Sigmoid colon (tissue), 7 donors: Measurements from ENCODE around the gene EED. TPM values are rescaled to one million over a fixed set of nuclear protein-coding genes. Genes with fewer than 3 reads are reported as not detected.

ENCODE experiments used
- DNase-seq: peaks from one replicate; pipeline ENCODE4 v3.0.0-alpha.2; 2019
- H3K27ac ChIP-seq, 4 donors: fragments of 200-600 bp; sonication (generic); one replicate each; pipeline ENCODE4 v1.5.1; 2016 to 2019; ENCODE audit warnings: mild to moderate bottlenecking in 1 of 4
- H3K27me3 ChIP-seq, 3 donors: fragments of 200-600 bp; sonication (generic); one replicate each; pipeline ENCODE4 v1.5.1; 2019; ENCODE audit warnings: mild to moderate bottlenecking in 1 of 3
- H3K36me3 ChIP-seq, 4 donors: fragments of 200-600 bp; sonication (generic); one replicate each; pipeline ENCODE4 v1.5.1; 2016 to 2019
- H3K4me1 ChIP-seq, 4 donors: fragments of 200-600 bp; sonication (generic); one replicate each; pipeline ENCODE4 v1.5.1; 2017 to 2019
- H3K4me3 ChIP-seq, 4 donors: fragments of 200-600 bp; sonication (generic); one replicate each; pipeline ENCODE4 v1.5.1; 2017 to 2019; ENCODE audit warnings: mild to moderate bottlenecking in 2 of 4, moderate library complexity in 1 of 4
- H3K9me3 ChIP-seq, 4 donors: fragments of 200-600 bp in 3 of 4; sonication (generic) in 3 of 4; one replicate each; pipeline versions ENCODE4 v1.5.1 to v1.6.1; 2013 to 2019
- EP300 ChIP-seq, 4 donors: sonication (generic); formaldehyde crosslinking; IDR thresholded peaks; one replicate each; pipeline ENCODE4 v1.6.1; 2017; ENCODE audit warnings: antibody characterized with exemption in 4 of 4
- POLR2A ChIP-seq, 2 donors: fragments of 450-650 bp; IDR thresholded peaks; one replicate each; pipeline ENCODE4 v1.6.1; 2016; ENCODE audit warnings: antibody characterized with exemption in 2 of 2, mild to moderate bottlenecking in 2 of 2, moderate library complexity in 2 of 2
- POLR2AphosphoS5 ChIP-seq, 4 donors: sonication (generic); formaldehyde crosslinking; IDR thresholded peaks; one replicate each; pipeline ENCODE4 v1.6.1; 2017; ENCODE audit warnings: antibody characterized with exemption in 4 of 4
- WGBS, 2 donors: extraction: QIAGEN DNeasy Blood & Tissue Kit; methylation state at CpG; one replicate each; pipeline ENCODE4 v1.1.7; 2013; 5-methylcytosine and 5-hydroxymethylcytosine counted together
- intact Hi-C: fragments of 100-400 bp; cut with DNase I; formaldehyde crosslinking; loops from one replicate; pipeline ENCODE4 v1.15.1; 2023
- polyA plus RNA-seq, 3 donors: library from polyadenylated mRNA; stranded (reverse); fragments of 200-250 nt; gene quantifications; one replicate each; pipeline ENCODE4 v1.2.3, GENCODE V29; 2013
- total RNA-seq, 4 donors: library from RNA; depleted of rRNA; stranded (reverse); fragments of >200 nt; gene quantifications; one replicate each; pipeline ENCODE4 v1.1.0, GENCODE V29; 2016
- TF ChIP-seq, protein P1 (sequence below), 4 experiments: fragments of 450-650 bp in 3 of 4; fragments of 200-600 bp in 1 of 4; IDR thresholded peaks; one replicate each; pipeline ENCODE4 v1.5.1; 2016 to 2019; ENCODE audit warnings: antibody characterized with exemption in 4 of 4, mild to moderate bottlenecking in 3 of 4, moderate library complexity in 2 of 4
- donor health status: healthy with polysubstance abuse.
- donor health status: Bipolar disorder and iron deficiency.
- donor health status: healthy.

Gene EED
- total and polyA plus RNA-seq, 7 donors, result 12.6 to 28.6 (median 18.2) TPM

DNA sequence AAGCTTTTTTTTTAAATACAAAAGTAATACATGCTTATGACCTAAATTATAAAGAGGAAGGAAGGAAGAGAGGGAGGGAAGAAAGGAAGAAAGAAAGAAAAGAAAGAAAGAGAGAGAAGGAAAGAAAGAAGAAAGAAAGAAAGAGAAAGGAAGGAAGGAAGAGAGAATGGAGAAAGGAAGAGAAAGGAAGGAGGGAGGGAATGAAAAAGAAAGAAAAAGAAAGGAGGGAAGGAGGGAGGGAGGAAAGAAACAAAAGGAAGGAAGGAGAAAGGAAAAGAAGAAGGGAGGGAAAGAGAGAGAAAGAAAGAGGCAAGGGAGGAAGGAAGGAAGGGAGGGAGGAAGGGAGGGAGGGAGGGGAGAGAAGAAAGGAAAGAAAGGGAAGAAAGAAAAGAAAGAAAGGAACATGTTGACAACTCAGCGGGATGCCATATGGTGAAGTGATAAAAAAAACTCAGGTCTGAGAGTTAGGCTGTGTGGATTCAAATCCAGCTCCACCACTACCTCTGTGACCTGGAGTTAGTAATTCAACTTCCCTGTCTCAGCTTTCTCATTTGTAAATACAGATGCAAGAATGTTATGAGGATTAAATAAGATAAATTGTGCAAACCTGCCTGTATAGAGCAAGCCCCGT lies 9.6 kb upstream of the EED start:
- Histone ChIP-seq H3K4me1 (no peaks in the 10 kb centered on the region), H3K9me3 (no peaks in the 10 kb centered on the region), H3K27ac (no peak overlapping the region), H3K27me3 (no peaks in the 10 kb centered on the region), H3K4me3 (no peak overlapping the region), H3K36me3 (no peaks in the 10 kb centered on the region)
- TF ChIP-seq, protein P1, sequence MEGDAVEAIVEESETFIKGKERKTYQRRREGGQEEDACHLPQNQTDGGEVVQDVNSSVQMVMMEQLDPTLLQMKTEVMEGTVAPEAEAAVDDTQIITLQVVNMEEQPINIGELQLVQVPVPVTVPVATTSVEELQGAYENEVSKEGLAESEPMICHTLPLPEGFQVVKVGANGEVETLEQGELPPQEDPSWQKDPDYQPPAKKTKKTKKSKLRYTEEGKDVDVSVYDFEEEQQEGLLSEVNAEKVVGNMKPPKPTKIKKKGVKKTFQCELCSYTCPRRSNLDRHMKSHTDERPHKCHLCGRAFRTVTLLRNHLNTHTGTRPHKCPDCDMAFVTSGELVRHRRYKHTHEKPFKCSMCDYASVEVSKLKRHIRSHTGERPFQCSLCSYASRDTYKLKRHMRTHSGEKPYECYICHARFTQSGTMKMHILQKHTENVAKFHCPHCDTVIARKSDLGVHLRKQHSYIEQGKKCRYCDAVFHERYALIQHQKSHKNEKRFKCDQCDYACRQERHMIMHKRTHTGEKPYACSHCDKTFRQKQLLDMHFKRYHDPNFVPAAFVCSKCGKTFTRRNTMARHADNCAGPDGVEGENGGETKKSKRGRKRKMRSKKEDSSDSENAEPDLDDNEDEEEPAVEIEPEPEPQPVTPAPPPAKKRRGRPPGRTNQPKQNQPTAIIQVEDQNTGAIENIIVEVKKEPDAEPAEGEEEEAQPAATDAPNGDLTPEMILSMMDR (IDR thresholded peaks at IDR 0.05), result no peak
- no peak for TF ChIP-seq POLR2A (IDR thresholded peaks at IDR 0.05)
- TF ChIP-seq POLR2AphosphoS5 (IDR thresholded peaks at IDR 0.05), result no peak
- TF ChIP-seq EP300 (IDR thresholded peaks at IDR 0.05), result no peak
- no peak for DNase-seq
- intact Hi-C loops, result no loop called here
- WGBS, 2 donors, result 69 to 76% methylated on average over 2 of the region's 2 CpGs

DNA sequence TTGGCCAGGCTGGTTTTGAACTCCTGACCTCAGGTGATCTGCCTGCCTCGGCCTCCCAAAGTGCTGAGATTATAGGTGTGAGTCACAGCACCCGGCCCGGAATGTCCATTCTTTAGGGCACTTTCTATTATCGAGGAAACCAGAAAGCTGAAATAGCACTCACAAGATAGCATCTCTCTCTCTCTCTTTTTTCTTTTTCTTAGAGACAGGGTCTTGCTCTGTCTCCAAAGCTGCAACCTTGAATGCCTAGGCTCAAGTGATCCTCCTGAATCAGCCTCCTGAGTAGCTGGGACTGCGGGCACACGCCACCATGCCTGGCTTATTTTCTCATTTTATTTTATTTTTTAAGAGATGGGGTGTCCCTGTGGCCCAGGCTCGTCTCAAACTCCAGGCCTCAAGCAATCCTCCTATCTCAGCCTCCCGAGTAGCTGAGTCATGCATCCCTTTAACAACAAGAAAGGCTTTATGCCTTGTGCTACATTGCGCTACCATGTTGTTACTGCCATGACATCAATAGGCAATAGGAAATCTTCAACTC lies 7.2 kb upstream of the EED start:
- no peak overlapping the region for H3K27ac ChIP-seq
- no peak for DNase-seq
- H3K4me3 ChIP-seq, result no peak overlapping the region
- no peak for TF ChIP-seq EP300 (IDR thresholded peaks at IDR 0.05)
- no peak for TF ChIP-seq POLR2AphosphoS5 (IDR thresholded peaks at IDR 0.05)
- TF ChIP-seq POLR2A (IDR thresholded peaks at IDR 0.05), result no peak
- TF ChIP-seq, protein P1 (IDR thresholded peaks at IDR 0.05), result no peak
- H3K36me3 ChIP-seq, result no peaks in the 10 kb centered on the region
- 85 to 95% methylated on average over 9 of the region's 9 CpGs for WGBS, 2 donors
- no peaks in the 10 kb centered on the region for H3K27me3 ChIP-seq
- no peaks in the 10 kb centered on the region for H3K9me3 ChIP-seq
- intact Hi-C loops, result no loop called here
- H3K4me1 ChIP-seq, result no peaks in the 10 kb centered on the region

DNA sequence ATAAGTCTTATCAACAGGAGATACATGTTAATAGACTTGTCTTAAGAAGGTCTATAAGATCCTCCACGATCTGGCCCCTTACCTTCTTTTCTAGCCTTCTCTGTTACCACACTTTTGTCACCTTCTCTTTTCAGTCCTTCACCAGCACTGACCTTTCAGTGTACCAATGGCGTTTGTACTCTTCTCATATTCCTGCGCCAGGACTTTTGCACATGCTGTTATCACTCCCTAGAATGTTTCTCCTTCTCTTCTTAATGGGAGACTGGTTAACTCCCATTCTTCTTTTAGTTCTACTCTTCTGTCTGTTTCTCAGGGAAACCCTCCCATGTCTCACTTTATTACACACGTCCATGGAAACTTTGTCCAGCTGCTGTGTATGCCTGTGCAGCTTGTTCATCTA lies 4.4 kb upstream of the EED start:
- no peak overlapping the region for H3K4me3 ChIP-seq
- no peak for DNase-seq
- peaks cover 0 to 6% (median 4%) of the 10 kb centered on the region in 4 donors for H3K4me1 ChIP-seq
- TF ChIP-seq EP300 (IDR thresholded peaks at IDR 0.05), result no peak
- no peak for TF ChIP-seq POLR2A (IDR thresholded peaks at IDR 0.05)
- TF ChIP-seq, protein P1 (IDR thresholded peaks at IDR 0.05), result no peak
- no peak for TF ChIP-seq POLR2AphosphoS5 (IDR thresholded peaks at IDR 0.05)
- H3K9me3 ChIP-seq, result no peaks in the 10 kb centered on the region
- intact Hi-C loops, result loop anchor here (10.0 kb wide), 1 partner anchor 575 kb away; the partner anchor contains the start of gene CREBZF
- no peak overlapping the region for H3K27ac ChIP-seq
- H3K36me3 ChIP-seq, result no peaks in the 10 kb centered on the region
- 85 to 88% methylated on average over 4 of the region's 4 CpGs for WGBS, 2 donors
- no peaks in the 10 kb centered on the region for H3K27me3 ChIP-seq

DNA sequence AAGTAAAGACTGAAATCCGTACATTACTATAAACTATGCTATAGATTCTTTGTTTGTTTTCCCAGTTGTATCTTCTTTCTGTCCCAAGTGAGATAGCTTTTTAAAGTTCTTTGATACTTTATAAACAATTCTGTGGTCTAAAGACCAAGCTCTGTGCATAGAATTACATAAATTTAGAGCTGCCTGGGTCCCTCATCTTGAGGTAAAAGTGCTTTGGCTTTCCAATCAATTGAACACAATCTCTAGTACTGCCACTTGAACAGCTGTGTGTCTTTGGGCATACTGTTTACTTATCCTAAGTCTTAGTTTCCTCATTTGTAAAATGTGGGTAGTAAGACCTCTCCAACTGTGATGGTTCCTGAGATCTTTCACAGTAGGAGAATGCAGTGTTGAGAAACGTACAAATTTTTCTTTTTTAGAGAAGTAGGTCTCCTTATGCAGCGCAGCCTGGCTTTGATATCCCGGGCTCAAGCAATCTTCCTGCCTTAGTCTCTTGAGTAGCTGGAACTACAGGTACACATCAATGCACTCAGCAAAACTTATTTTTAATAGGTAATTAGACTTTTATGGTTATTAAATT lies 2.5 kb upstream of the EED start:
- no peak for TF ChIP-seq POLR2AphosphoS5 (IDR thresholded peaks at IDR 0.05)
- TF ChIP-seq POLR2A (IDR thresholded peaks at IDR 0.05), result no peak
- TF ChIP-seq, protein P1 (IDR thresholded peaks at IDR 0.05), result no peak
- no peak for TF ChIP-seq EP300 (IDR thresholded peaks at IDR 0.05)
- Histone ChIP-seq H3K9me3 (no peaks in the 10 kb centered on the region), H3K27me3 (no peaks in the 10 kb centered on the region), H3K4me1 (peaks cover 0 to 18% (median 17%) of the 10 kb centered on the region in 4 donors), H3K27ac (no peak overlapping the region), H3K4me3 (no peak overlapping the region), H3K36me3 (no peaks in the 10 kb centered on the region)
- WGBS, 2 donors, result 88 to 94% methylated on average over 4 of the region's 4 CpGs
- DNase-seq, result no peak
- intact Hi-C loops, result loop anchor here (10.0 kb wide), 1 partner anchor 577 kb away; the partner anchor contains the start of gene CREBZF
